Measurements from ENCODE around the gene ZDHHC6.
"Not testable (repeated sequence)": the region's sequence is repeated elsewhere in the genome, so short reads cannot be mapped to it uniquely, and the experiment has no call there.

ZDHHC6 gene, protein sequence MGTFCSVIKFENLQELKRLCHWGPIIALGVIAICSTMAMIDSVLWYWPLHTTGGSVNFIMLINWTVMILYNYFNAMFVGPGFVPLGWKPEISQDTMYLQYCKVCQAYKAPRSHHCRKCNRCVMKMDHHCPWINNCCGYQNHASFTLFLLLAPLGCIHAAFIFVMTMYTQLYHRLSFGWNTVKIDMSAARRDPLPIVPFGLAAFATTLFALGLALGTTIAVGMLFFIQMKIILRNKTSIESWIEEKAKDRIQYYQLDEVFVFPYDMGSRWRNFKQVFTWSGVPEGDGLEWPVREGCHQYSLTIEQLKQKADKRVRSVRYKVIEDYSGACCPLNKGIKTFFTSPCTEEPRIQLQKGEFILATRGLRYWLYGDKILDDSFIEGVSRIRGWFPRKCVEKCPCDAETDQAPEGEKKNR

DNA sequence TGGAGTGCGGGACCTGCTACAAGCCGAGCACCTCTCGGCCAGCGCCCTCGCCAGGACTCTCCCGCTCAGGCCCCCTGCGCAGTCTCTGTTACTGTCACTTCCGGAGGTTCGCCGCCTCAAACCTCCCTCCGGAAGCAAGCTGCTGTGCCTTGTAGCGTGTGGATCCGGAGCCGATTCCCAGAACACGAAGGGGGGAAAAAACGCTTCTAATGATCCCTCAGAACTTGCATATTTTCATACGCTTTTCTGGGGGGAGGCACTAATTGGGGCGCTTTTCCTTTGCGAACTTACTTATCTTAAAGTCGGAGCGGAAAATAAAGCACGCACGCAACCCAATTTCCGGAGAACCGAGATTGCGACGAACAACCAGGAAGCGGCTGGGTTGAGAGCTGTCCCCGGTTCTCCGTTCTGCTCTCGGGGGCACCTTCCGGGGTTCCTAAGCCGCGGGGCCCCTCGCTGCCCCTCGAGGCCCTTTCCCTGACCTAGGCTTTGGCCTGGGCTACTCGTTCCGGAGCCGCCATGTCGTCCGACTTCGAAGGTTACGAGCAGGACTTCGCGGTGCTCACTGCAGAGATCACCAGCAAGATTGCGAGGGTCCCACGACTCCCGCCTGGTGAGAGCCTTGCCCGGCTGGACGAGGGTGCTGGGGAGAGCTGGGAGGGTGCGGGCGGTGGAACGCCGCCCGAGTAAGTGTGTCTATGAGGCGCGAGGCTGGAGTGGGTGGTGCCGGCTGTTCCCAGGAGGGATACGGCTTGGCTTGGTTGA, at the start of gene ZDHHC6, which contains the start of gene VTI1A:
TSS of gene ZDHHC6 (minus strand) at position 60 of the 765 bp plus-strand sequence. CDS start 1,478 bp downstream, outside the sequence.
TSS of gene VTI1A (plus strand) at position 361 of the 765 bp plus-strand sequence. CDS start at position 520, 159 bp downstream.
- DNase-seq: peak; percentile 88 to 90

DNA sequence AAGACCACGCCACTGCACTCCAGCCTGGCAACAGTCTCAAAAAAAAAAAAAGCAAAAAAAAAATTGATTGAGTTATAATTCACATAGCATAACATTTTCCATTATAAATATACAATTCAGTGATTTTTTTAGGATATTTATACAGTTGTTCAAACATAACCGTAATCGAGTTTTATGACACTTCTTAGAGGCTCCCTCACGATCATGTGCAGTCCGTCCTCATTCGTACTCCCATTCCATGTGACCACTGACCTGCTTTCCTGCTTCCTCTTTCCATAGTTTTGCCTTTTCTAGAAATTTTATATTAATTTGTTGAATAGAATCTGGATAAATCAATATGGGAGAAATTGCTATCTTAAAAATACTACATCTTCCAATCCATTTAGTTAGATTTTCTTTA, 46.0 kb upstream of the ZDHHC6 start:
- no peak for DNase-seq

DNA sequence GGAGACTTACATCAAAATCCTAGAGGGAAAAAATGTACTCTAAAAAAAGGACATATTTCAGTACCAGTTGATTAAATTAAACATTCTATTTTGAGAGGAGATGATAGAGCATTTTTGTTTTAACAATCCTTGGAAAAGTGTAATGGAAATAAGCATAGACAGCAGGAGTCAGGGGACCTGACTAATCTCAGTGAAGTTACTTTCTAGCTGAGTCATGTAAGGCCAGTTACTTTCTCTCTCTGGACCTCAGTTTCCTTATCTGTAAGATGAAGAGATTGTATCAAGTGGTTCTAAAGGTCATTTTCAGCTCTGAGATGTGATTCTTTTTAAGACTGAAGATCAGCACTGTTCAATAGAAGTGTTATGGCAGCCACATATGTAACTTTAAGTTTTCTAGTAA, 44.4 kb upstream of the ZDHHC6 start:
- DNase-seq: no peak

DNA sequence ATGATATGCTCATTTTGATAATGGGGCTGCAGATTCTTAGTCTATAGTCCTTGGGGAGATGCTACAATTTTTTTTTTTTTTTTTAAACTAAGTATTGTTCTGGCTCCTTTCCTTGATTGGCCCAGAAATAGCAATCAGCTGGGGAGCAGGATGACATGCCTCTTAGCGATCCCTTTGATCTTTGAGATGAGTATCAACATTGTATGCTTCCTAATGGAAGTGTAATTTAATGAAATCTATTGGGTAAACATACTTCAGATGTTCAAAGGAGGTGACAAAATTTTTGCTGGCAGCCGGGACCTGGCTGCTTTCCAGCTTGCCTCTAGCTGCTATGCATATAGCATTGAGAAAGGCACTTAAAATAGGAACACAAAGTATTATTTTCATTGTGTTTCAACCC, 43.8 kb upstream of the ZDHHC6 start:
- no peak for DNase-seq

DNA sequence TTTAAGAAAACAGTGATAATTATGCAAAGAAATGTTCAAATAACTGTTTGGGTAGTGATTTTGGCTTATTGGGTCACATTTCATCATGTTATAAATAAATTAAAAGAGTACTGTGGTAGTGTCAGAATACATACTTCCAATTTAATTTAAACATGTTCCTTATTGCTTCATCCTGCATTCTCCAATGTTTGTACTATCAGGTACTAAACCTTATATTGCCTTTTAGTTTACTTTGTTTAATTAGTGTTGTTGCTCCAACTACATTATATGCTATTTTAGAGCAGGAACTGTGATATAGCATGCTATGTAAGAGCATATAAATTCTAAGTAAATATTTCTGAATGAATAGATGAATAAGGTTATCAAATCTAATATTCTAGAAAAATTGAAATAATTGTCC, 41.2 kb upstream of the ZDHHC6 start:
- DNase-seq: no peak

DNA sequence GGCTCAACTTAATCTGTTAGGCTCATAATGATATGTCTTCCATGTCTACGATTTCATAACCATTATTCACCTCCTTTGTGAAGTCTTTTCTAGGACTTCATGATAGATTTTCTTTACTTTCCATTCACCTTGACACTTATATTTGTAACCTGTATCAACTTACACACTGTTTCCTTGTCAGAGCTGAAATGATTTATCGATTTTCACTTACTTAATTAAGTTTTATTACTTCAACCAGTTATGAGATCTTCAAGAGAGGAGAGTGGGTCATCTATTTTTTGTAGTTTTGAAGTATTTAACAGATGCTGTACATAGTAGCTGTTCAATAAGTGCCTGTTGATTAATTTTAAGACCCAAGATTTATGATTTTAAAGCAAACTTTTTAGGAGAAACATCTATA, 37.7 kb upstream of the ZDHHC6 start:
- no peak for DNase-seq

DNA sequence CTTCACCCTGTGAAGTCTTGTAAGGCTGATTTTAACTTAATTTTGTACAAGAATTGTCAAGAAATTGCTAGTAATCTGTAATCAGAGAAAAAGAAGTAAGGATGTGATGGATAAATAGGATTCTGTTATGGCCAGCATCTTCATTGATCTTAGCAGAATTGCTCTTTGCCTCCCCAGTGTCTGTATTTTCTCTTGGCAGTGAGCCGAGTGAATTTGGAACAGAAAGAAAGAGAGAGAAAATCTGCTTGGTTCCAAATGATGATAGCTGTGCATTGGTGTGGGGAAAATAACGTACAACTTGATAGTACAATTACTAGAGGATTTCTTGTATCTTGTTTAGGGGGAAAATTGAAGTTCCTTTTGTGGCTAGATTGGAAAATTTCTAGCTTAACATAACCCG, 34.9 kb upstream of the ZDHHC6 start:
- DNase-seq: no peak

DNA sequence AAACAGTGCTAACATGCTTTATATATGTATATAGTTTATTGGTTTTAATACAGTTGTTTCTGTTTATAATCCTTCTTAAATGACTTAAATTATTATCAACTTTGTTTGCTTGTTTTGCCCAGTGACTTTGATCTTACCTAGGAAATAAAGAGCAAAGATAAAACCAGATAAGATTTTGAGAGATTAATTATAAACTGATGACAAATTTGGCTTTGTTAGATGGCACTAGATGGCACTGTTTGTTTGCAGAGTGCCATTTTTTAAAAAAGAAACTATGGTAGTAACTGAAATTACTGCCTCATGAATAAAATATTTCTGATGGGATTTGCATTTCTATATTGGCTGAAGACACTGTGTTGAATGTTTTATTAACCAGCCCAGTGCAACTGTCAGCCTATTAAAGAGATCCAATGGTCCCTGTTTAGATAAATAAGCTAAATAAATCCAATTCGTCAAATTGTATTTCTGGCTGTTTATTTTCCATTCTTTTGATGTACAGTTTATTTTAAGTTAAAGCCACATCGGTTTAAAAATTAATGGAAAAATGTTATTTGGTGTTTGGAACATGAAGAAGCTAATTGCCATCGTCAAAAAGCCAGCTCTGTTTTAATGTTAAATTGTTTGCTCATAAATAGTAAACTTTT, 29.0 kb upstream of the ZDHHC6 start:
- DNase-seq: no peak

DNA sequence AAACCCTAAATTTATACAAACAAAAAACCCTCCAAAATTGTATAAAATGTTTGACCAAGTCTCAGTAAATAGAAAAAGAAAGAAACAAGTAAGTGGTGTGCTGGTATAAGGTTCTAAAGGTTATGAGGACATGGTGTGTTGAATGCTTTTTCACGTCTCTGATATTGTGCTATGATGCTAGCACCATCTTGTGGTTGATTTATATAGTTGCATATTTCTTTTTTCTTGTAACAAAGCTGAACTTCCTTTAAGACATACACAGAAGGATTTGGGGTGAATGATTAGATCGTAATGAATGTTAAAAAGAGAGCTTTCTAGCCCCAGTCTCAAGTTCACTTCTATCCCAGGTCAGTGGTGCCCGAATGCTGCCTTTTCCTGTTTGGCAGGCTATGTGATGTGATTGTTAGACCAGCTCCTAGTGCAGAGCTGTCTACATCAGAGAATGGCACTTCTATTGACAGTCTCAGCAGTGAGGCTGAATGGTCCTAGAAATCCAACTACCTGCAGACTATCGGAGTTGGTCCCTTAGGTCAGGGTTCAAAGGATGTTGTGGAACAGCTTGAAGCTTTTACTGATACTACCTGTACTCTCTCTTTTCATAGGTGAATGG, 25.3 kb upstream of the ZDHHC6 start:
- peak in 1 of 2 experiments; percentile 24 for DNase-seq

DNA sequence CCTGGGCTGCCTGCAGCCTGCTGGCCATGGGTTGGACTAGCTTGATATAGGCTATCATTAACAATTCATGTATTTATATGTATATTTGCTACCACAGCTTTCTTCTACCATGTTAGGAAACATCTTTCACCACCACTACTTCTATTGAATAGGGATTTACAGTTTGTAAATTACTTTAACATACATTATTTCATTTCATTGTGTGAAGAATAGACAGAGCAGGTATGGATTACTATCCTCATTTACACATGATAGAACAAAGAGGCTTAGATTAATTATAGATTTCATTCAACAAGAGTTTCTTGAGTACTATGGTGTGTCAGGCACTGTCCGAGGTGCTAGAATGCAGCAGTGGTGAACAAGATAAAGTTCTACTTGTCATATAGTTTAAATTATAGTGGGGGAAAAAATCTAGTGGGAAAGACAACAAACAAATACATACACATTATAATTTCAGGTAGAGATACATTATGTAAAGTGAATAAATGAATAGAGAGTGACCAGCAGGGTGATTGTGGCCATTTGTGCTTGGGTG, 20.9 kb upstream of the ZDHHC6 start:
- DNase-seq: no peak

DNA sequence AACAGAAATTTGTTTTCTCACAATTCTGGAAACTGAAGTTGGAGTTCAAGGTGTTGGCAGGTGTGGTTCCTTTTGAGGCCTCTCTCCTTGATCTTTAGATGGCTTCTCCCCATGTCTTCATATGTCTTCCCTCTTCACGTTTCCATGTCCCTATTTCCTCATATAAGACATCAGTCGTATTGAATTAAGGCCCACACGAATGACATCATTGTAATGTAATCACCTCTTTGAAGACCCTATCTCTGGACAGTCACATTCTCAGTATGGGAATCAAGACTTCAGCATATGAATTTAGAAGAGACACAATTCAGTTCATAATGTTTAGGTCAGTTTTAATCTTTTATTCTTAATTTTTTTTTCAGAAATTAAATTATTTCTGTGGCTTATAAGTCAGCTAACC, 20.1 kb upstream of the ZDHHC6 start:
- DNase-seq: no peak

DNA sequence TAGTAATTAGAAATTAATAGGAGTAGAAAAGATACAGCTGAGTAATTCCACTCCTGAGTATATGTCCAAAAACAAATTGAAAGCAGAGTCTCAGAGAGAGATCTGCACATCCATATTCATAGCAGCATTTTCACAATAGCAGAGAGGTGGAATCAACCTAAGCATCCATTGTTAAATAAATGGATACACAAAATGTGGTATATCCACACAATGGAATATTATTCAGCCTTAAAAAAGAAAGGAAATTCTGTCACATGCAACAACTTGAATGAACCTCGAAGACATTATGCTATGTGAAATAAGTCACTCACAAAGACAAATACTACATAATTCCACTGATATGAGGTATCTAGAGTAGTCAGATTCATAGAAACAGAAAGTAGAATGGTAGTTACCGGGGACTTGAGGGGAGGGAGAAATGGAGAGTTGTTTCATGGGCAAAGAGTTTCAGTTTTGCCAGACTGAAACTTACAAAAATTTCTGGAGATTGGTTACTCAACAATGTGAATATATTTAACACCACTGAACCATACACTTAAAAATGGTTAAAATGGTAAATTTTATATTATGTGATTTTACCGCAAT, 18.7 kb upstream of the ZDHHC6 start:
- DNase-seq: no peak

DNA sequence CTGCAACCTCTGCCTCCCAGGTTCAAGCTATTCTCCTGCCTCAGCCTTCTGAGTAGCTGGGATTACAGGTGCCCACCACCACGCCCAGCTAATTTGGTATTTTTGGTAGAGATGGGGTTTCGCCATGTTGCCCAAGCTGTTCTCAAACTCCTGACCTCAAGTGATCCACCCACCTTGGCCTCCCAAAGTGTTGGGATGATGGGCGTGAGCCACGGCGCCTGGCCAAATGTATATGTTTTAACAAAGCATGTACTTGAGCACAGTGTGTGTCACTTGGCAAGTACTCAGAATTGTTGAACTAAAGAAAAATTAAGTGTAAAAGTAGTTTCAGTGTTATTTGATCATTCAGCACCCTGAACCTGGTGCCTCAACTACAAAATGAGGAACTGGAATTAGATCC, 17.4 kb upstream of the ZDHHC6 start:
- DNase-seq: not testable (repeated sequence)

DNA sequence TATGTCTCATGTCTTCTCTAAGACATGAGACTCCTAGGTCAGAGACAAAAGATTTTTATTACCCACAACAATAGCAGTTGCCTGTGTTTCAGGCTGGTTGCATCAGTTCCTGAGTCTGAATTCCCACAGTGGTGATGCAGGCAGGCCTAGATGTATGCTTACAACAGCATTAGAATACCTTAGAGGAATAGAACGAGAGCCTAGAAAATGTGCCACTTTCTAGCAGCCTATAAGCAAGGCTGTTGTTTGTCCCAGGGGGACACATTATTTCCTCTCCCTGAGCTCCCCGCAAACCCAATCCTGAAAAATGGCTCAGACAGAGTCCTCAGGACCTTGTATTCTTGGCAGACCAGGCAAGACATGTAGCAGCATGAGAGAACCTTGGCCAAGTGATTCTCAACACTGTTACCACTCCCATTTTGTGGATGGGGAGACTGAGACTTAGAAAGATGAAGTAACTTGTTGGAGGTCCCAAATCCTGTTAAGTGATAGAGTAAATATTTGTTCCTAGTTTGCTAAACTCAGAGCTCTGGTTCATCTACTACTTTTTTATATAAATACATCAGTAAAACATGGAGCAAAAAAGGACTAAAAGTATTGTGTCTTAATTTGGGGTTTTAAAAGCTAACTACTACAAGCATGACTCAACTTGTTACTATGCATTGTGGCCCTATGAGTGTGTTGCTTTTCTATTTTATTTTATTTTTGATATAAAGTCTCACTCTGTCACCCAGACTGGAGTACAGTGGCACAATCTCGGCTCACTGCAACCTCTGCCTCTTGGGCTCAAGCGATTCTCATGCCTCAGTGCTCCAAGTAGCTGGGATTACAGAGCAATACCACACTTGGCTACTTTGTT, 14.5 kb upstream of the ZDHHC6 start:
- peak; percentile 35 to 50 for DNase-seq

DNA sequence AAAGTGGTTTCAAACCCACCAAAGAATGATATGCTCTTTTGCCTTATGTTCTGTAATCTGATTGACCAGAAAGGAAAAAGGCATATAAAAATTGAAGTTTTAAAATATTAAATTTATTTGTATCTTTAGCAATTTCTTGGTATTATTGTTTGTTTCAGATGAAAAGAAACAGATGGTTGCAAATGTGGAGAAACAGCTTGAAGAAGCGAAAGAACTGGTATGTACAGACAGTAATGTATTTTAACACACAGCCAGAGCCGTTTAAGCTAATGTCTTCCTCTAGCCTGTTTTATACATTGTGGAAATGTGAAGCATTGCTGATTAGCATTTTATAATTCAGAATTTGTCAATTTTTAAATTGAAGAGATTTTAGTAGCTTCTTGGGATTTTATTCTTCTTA, 13.7 kb upstream of the ZDHHC6 start:
- no peak for DNase-seq

DNA sequence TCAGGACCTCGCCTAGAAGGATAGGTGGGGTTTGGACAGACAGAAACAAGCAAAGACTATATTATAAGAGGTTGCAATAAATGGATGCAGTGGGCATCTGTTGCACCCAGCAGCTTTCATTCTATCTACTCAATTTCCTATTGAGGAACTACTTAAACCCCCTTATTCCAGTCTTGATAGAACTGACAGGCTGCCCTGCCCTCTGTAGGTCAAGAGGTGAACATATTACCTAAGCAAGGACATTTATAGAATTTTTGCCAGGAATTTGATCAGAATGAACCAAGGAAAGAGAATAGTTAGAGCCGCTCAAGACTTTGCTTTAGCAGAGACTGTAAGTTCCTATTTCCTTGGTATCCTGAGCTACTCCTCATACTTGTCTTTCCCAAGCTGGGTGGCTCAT, 9.8 kb upstream of the ZDHHC6 start:
- DNase-seq: no peak

DNA sequence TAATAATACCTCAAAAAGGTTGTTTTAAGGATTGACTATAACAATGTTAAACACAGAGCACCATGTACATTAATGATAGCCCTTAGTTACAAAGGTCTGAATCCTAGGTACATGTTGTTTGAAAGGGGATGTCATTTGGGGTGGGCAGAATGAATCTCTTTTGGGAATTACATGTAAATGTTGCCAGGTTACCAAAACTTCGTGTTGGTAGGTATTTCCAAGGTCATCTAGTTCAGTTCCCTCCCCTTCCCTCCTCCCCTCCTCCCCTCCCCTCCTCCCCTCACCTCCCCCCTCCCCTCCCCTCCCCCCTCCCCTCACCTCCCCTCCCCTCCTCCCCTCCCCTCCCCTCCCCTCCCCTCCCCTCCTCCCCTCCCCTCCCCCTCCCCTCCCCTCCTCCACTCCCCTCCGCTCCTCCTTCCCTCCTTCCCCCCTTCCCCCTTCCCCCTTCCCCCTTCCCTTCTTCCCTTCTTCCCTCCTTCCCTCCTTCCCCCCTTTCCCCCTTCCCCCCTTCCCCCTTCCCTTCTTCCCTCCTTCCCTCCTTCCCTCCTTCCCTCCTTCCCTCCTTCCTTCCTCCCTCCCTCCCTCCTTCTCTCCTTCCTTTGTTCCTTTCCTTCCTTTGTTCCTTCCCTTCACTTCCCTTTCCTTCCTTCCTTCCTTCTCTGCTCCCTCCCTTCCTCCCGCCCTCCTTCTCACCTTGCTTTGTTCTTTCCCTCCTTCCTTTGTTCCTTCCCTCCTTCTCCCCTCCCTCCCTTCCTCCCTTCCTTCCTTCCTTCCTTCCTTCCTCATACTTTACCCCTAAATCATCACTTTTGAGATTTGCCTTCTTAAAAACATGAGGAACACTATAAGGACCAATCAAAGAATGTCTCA, 8.4 kb upstream of the ZDHHC6 start:
- no peak for DNase-seq

DNA sequence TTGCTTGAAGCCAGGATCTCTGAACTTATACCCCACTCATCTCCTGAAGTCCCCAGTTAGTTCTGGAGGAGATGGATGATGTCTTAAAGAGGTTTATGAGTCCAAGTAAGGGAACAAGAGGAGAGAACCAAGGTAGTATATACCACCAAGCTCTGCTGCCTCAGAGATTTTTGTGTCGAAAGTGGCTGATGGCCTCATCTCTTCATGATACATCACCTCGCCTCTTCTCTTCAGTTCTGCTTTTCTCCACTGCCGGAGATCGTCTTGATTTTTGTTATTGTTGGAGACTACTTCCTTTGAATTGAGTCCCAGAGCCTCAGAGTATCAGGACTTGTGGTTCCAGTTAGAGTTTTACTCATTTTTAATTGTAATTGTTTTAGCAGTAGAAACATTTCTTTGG, 2.2 kb upstream of the ZDHHC6 start:
- no peak for DNase-seq

DNA sequence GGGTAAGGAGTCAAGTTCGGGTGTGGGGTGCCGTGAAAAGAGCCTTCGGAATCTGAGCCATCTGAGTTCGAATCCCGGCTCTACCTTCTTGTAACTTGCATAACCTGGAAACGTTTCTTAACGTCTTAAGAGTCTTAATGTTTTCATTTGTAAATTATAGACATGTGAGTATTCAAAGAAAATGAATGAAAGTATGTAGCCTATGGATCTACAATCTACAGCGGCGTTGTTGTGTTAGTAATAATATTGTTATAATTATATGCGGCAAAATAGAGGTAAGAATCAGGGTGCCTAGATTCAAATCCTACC, 860 bp upstream of the ZDHHC6 start:
- DNase-seq: no peak

DNA sequence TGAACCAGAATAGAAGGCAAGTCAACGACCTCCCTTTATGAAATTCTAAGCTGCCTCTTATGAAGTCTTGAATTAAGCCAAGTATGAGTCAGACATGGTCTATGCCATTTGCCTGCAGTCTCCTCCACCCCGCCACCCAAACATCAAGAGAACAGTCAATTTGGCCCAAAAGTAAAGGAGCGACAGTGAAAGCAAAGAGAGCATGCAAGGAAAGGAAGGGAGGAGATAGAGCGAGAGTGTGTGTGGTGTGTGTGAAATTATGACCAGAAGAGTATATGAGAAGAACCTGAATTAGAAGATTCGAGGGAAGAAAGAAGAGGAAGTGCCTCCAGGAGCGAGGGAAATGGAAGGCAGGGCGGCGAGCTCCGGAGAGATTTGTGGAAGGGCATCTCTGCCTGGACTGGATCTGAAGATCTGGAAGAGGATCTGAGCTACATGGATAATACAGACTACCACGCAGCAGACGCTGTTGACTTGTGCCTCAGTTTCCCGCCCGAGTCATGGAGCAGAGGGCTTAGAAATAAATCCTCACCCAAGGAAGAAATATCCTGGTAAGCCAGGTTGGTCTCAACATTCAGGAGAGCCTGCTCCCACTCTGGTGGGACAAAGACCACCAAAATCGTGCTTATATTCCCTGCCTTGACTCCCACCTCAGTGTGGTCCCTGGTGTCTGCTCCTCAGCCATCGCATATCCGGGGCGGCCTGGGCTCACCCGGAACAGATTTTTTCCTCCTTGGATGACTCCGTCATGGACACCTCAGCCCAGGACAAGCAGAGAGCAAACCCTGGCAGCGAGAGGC, 459 bp downstream of the ZDHHC6 start:
- peak; percentile 26 for DNase-seq
